GM21423 (cell line): ENCODE results near the gene PFN2.

ENCODE experiments used
- ATAC-seq: cut with Tn5 transposase; IDR thresholded peaks from one replicate; pipeline ENCODE4 v1.9.1; 2021; ENCODE audit warnings: mild to moderate bottlenecking, moderate library complexity; ENCODE audit not compliant: unreplicated experiment

The PFN2 gene

DNA sequence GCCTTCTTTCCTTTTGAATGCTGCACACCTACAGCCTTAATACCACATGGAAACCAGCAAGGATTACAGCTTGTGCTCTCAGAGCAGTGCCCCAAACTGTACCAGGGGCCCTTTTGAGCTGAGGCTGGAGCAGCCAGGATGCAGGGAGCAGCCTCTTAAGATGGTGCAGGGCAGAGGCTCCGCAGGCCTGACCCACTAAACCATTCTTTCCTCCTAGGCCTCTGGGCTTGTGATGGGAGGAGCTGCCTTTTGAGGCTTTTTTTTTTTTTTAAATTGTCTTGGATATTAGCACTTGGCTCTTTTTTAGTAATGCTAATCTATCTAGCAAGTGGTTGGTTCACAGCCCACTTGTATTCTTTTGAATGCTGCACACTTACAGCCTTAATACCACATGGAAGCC is 37.7 kb downstream of the PFN2 start:
- no peak for ATAC-seq

DNA sequence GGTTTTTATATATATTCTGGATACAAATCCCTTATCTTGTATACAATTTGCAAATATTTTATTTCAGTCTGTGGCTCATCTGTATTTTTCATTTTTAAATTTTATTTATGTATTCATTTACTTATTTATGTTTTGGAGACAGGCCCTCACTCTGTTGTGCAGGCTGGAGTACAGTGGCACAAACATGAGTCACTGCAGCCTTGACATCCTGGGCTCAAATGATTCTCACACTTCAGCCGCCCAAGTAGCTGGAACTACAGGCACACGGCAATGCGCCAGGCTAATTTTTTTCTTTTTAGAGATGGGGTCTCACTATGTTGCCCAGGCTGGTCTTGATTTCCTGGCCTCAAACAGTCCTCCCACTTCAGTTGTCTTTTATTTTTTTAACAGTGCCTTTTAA is 50.6 kb downstream of the PFN2 start:
- no peak for ATAC-seq

DNA sequence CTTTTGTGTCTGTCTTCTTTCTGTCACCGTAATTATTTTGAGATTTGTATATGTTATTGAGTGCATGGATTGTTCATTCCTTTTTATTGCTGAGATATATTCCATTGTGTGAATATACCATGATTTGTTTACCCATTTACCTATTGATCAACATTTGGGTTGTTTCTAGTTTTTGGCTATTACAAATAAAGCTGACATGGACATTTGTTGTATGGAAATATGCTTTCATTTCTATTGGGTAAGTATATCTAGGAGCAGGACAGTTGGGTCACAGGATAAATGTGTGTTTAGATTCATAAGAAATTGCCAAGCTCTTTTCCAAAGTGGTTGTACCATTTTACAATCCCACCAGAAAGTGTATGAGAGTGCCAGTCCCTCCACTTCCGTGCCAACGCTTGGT is 51.2 kb downstream of the PFN2 start:
- no peak for ATAC-seq

DNA sequence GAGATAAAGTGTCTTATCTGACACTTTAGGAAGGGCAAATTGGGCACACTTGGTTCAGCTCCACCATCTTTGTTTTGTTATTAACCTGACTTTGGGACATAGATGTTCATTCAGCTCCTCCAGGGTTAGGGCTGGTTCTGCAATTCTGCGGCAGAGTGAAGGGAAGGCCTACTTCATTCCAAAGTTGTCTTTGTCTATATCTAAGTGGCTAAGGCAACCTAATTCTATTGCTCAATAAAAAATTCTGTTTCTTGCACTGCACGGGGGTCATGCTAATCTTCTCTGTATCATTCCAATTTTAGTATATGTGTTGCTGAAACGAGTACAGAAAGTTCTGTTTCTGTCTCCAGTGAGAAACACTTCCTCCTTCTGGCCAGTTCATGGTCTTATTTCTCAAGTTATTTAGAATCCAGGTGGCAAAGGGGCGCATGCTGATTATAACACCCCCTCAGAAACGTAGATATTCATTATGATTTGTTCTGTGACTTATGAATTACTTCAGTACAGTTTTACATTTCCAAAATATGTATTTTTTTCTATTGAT is 53.5 kb downstream of the PFN2 start:
- no peak for ATAC-seq
